Aorta (tissue), 5 donors: ENCODE results near the gene ANO6. TPM values are rescaled to one million over a fixed set of nuclear protein-coding genes. Genes with fewer than 3 reads are reported as not detected.

Source experiments
- ATAC-seq: fragments of 200-7000 bp; cut with Tn5 transposase; one replicate; pipeline ENCODE4 v1.9.1; 2022; ENCODE audit warnings: moderate library complexity; ENCODE audit not compliant: low FRiP score
- DNase-seq, 2 donors: peaks; one replicate each; pipeline ENCODE4 v3.0.0-alpha.2; 2020
- H3K27ac ChIP-seq, 2 donors: one replicate each; pipeline ENCODE4 v1.5.1; 2013; ENCODE audit warnings: low read length in 2 of 2, mild to moderate bottlenecking in 2 of 2, moderate library complexity in 2 of 2, control low read depth in 1 of 2, inconsistent platforms in 1 of 2, low read depth in 1 of 2
- H3K27me3 ChIP-seq, 2 donors: one replicate each; pipeline ENCODE4 v1.6.1; 2013; ENCODE audit warnings: control low read depth in 1 of 2, low read length in 1 of 2, mild to moderate bottlenecking in 1 of 2, moderate library complexity in 1 of 2; ENCODE audit not compliant: insufficient read depth in 2 of 2, control insufficient read depth in 1 of 2
- H3K36me3 ChIP-seq, 2 donors: one replicate each; pipeline ENCODE4 v1.6.1; 2013; ENCODE audit warnings: control low read depth in 1 of 2, low read length in 1 of 2, mild to moderate bottlenecking in 1 of 2; ENCODE audit not compliant: insufficient read depth in 2 of 2, control insufficient read depth in 1 of 2
- H3K4me1 ChIP-seq, 2 donors: one replicate each; pipeline ENCODE4 v1.6.1; 2013; ENCODE audit warnings: low read length in 2 of 2, control low read depth in 1 of 2, mild to moderate bottlenecking in 1 of 2, moderate library complexity in 1 of 2; ENCODE audit not compliant: insufficient read depth in 2 of 2, control insufficient read depth in 1 of 2
- H3K4me3 ChIP-seq, 2 donors: one replicate each; pipeline ENCODE4 v1.5.1; 2013; ENCODE audit warnings: low read length in 2 of 2, control low read depth in 1 of 2, mild to moderate bottlenecking in 1 of 2
- H3K9me3 ChIP-seq: one replicate; pipeline ENCODE4 v1.6.1; 2013; ENCODE audit warnings: mild to moderate bottlenecking, low read length; ENCODE audit not compliant: control insufficient read depth
- WGBS, 2 donors: extraction: QIAGEN DNeasy Blood & Tissue Kit; methylation state at CpG; one replicate each; pipeline ENCODE4 v1.1.7; 2013; 5-methylcytosine and 5-hydroxymethylcytosine counted together
- intact Hi-C, 2 donors: fragments of 100-400 bp; cut with DNase I; formaldehyde crosslinking; loops; one replicate each; pipeline versions ENCODE4 v1.14.2 to v1.15.0; 2022
- polyA plus RNA-seq, 2 donors: library from polyadenylated mRNA; stranded (reverse); fragments of 200-250 nt; gene quantifications; one replicate each; pipeline ENCODE4 v1.2.3, GENCODE V29; 2013
- total RNA-seq, 2 donors: library from RNA; stranded (reverse); fragmentation: NEBNext Ultra II Directional; extraction: Animal tissue kit (Norgen Biotek cat#: 25700); gene quantifications; one replicate each; pipeline ENCODE4 v1.2.1, GENCODE V29; 2021
- donor health status: healthy with polysubstance abuse.
- donor health status: Bipolar disorder and iron deficiency.
- donor health status: DM: no; HTN: no; CAD: no.
- donor health status: DM: no; HTN: no; CAD: no.
- donor health status: DM: yes; HTN: yes; CAD: no.

Gene ANO6
- total and polyA plus RNA-seq, 4 donors: 16.0 to 129 (median 64.6) TPM

DNA sequence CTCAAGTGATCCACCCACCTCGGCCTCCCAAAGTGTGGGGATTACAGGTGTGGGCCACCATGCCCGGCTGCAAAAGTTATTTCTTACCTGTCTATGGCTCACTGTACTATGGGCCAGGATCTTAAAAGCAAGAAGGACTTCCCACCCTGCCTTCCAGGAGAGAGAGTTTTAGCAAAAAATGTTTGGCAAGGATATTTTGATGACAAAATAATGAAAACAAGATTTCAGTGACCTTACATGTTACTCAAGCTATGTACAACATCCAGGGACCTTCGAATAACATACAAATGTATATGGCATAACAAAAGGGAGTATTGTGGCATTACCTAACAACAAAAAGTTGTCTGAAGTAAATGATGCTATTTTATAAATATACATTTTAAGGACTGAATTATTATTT, 55.1 kb downstream of the ANO6 start:
- Histone ChIP-seq H3K27ac (peak overlapping the region; percentile 40 to 76), H3K4me1 (peaks cover 4 to 16% of the 10 kb centered on the region in 2 donors), H3K4me3 (no peak overlapping the region), H3K27me3 (no peaks in the 10 kb centered on the region), H3K36me3 (no peaks in the 10 kb centered on the region), H3K9me3 (no peaks in the 10 kb centered on the region)
- DNase-seq (no peak), ATAC-seq (no peak)
- intact Hi-C loops: loop anchor here (5.0 to 10.0 kb wide), 4 partner anchors 36 to 56 kb away; partner anchors contain the start of gene ANO6 (in 2 of the 2)
- WGBS, 2 donors: 36 to 38% methylated on average over 3 of the region's 3 CpGs

DNA sequence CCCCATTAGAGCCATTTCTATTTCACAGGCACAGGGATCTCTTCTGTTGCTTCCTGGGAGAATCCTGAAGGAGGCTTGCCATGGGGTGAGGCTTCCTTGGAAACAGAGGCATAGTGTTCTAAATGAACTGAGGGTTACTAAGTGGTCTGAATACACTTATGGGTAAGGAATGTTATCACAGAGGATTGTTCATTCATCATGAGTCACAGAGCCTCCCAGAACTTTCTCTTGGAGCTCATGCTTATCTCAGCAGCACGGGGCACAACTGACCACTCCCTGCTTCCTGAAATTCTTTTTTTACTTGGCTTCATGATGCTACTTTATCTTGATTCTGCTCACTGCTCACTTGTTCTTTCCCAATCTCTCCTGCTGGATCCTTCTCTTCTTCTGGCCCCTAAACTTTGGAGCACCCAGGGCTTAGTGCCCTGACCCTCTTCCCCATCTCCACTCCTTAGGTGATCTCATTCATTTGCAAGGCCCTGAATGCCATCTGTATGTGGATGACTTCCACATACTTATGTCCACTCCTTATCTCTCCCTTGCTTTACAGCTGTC, 57.9 kb downstream of the ANO6 start:
- Histone ChIP-seq H3K9me3 (no peaks in the 10 kb centered on the region), H3K4me1 (peaks cover 2 to 19% of the 10 kb centered on the region in 2 donors), H3K27ac (peak overlapping the region; percentile 70 to 92), H3K4me3 (no peak overlapping the region), H3K36me3 (no peaks in the 10 kb centered on the region), H3K27me3 (no peaks in the 10 kb centered on the region)
- WGBS, 2 donors: 0 to 4% methylated on average over 1 of the region's 1 CpG
- DNase-seq (peak in 1 of 2 donors; percentile 63), ATAC-seq (peak; percentile 82)
- intact Hi-C loops: loop anchor here (1.0 to 10.0 kb wide), 5 partner anchors 32 to 59 kb away; partner anchors contain the start of gene ANO6 (in 2 of the 2)

DNA sequence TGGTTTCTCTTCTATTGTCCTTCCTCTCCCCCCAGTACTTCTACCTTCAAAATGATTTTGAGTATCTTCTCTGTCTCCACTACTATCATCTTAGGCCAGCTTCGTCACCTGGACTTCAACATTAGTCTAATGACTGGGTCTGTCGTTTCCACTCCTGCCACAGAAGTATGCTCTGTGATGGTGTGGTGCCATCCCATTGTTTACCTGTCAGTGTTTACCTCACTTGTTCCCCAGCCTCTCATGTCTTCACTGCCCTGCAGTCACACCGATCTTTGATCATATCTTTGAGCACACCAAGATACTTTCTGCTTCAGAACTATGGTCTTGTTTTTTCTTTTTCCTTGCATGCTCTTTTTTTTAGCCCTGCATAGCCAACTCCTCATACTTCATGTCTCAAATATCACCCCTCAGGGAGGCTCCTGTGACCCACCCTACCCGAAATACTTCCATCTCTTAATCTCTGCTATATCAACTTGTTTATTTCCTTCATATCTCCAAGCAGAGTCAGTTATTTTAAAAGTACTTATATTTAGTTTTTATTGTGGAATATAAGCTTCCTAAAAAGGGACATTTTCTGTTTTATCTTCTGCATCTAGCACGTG, 60.4 kb downstream of the ANO6 start:
- Histone ChIP-seq H3K9me3 (no peaks in the 10 kb centered on the region), H3K27ac (peak overlapping the region in 1 of 2 donors; percentile 29), H3K4me3 (no peak overlapping the region), H3K36me3 (no peaks in the 10 kb centered on the region), H3K27me3 (no peaks in the 10 kb centered on the region), H3K4me1 (peaks cover 11 to 24% of the 10 kb centered on the region in 2 donors)
- intact Hi-C loops: loop anchor here in 1 of 2 donors (10.0 kb wide), 1 partner anchor 61 kb away; the partner anchor contains the start of gene ANO6
- no peak for DNase-seq
- no peak for ATAC-seq
- WGBS, 2 donors: 43 to 45% methylated on average over 5 of the region's 5 CpGs

DNA sequence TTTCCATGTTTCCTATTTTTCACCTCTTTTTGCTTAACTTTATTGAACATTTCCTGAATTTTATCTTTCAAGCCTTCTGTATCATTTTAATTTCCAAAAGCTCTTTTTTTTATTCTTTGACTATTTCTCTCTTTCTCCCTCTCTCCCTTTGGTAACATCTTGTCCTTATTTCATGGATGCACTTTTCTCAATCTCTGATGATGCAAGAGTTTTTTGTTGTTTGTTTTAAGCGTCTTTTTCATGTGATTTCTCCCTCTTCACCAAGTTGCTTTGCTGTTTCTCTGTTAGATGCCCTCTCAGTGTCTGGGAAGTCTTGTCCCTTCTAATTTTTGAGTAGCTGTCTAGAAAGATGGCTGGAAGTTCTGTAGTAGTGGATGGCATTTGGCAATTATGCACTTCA, 62.6 kb downstream of the ANO6 start:
- no peaks in the 10 kb centered on the region for H3K36me3 ChIP-seq
- WGBS, 2 donors: 30 to 53% methylated on average over 1 of the region's 1 CpG
- no peak for DNase-seq
- no peaks in the 10 kb centered on the region for H3K27me3 ChIP-seq
- no peak overlapping the region for H3K4me3 ChIP-seq
- H3K4me1 ChIP-seq: peaks cover 11 to 22% of the 10 kb centered on the region in 2 donors
- peak overlapping the region; percentile 55 to 68 for H3K27ac ChIP-seq
- intact Hi-C loops: loop anchor here in 1 of 2 donors (10.0 kb wide), 1 partner anchor 64 kb away; the partner anchor contains the start of gene ANO6
- H3K9me3 ChIP-seq: no peaks in the 10 kb centered on the region
- no peak for ATAC-seq

DNA sequence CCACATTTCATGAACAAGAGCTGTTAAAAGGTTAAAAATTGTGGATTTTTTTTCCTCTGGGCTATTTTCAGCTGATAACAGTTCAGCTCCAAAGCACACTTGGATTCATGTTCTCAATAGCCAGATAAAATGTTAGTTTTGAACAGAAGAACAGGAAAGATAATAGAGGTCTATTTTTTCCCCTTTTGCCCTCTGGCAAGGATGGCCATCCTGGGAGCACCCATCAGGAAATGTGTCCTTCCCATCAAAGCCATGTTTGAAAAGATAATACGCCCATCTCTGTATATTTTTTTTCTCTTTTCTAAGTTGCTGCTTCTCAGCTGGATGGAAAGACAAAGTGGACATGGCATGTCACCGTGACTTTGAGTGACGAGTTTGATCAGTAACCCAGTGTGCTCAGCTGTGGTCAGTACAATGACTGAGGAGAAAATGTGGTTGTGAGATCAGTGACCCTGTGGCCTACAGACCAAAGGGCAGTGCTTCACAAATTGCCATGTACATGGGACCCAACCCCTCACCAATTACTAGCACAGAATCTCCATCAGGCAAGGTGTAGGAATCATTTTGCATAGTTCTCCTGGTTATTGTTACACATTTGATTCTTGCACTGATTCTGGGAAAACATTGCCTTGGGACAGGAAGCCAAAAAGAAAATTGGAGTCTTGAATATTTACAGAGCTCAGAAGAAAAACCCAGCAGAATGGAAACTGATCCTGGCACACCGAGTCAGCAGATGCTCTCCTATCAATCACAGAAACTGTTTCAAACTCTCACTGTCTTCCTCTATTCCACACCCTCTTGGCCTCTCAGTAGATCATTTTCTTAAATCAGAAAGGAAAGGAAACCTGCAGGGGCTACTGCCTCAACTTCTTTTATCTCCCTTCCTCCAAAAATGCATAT, 64.3 kb downstream of the ANO6 start:
- Histone ChIP-seq H3K36me3 (no peaks in the 10 kb centered on the region), H3K4me1 (peaks cover 13 to 17% of the 10 kb centered on the region in 2 donors), H3K27ac (peak overlapping the region; percentile 68 to 89), H3K27me3 (no peaks in the 10 kb centered on the region), H3K9me3 (no peaks in the 10 kb centered on the region), H3K4me3 (peak overlapping the region in 1 of 2 donors; percentile 12)
- ATAC-seq (no peak), DNase-seq (no peak)
- WGBS, 2 donors: 6 to 10% methylated on average over 4 of the region's 4 CpGs
- intact Hi-C loops: loop anchor here in 1 of 2 donors (10.0 kb wide), 1 partner anchor 65 kb away; the partner anchor contains the start of gene ANO6

DNA sequence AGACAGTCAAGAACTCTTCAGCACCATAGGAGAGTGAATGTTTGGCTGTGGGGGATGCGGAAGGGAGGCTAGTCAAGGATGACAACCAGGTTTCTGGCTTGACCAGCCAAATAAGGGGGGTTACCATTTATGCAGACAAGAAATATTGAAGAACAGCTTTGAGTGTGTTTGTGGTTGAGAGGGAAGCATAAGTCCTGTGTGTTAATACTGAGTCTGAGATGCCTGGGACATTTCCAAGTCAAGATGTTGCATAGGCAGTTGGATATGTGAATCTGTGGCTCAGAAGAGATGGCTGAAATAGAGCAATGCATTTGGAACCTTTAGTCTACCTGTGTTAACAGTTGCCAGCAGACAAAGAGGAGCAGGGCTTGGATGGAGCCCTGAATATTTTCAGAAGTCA, 66.1 kb downstream of the ANO6 start:
- 98 to 100% methylated on average over 1 of the region's 1 CpG for WGBS, 2 donors
- intact Hi-C loops: no loop called here
- peak overlapping the region in 1 of 2 donors; percentile 37 for H3K27ac ChIP-seq

DNA sequence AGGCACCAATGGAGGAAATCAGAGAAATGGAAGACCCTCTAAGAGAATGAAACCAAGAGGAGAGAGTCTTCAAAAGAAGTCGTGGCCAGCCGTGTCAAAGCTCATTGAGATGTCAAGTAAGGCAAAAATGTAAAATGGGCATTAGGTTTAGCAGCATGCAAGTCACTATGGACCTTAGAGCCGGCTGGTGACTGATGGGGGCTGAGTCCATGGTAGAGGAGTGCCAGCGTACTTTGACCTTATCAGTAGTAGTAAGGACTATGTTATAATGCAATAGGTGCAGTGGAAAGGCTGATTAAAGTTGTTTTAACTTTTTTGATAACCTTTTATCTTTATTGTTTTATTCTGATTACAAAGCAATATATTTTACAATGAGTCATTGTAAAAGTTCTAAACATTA, 66.5 kb downstream of the ANO6 start:
- no peaks in the 10 kb centered on the region for H3K36me3 ChIP-seq
- no peak overlapping the region for H3K4me3 ChIP-seq
- H3K4me1 ChIP-seq: peaks cover 13 to 17% of the 10 kb centered on the region in 2 donors
- H3K27ac ChIP-seq: peak overlapping the region in 1 of 2 donors; percentile 5
- H3K27me3 ChIP-seq: no peaks in the 10 kb centered on the region
- no peaks in the 10 kb centered on the region for H3K9me3 ChIP-seq
- no peak for ATAC-seq
- 93 to 95% methylated on average over 4 of the region's 4 CpGs for WGBS, 2 donors
- intact Hi-C loops: no loop called here
- DNase-seq: no peak

More for the DNA sequence above, 66.1 kb downstream of the ANO6 start:
- peaks cover 13 to 20% of the 10 kb centered on the region in 2 donors for H3K4me1 ChIP-seq
- H3K36me3 ChIP-seq: no peaks in the 10 kb centered on the region
- DNase-seq: no peak
- no peak overlapping the region for H3K4me3 ChIP-seq
- H3K27me3 ChIP-seq: no peaks in the 10 kb centered on the region
- H3K9me3 ChIP-seq: no peaks in the 10 kb centered on the region
- ATAC-seq: no peak

DNA sequence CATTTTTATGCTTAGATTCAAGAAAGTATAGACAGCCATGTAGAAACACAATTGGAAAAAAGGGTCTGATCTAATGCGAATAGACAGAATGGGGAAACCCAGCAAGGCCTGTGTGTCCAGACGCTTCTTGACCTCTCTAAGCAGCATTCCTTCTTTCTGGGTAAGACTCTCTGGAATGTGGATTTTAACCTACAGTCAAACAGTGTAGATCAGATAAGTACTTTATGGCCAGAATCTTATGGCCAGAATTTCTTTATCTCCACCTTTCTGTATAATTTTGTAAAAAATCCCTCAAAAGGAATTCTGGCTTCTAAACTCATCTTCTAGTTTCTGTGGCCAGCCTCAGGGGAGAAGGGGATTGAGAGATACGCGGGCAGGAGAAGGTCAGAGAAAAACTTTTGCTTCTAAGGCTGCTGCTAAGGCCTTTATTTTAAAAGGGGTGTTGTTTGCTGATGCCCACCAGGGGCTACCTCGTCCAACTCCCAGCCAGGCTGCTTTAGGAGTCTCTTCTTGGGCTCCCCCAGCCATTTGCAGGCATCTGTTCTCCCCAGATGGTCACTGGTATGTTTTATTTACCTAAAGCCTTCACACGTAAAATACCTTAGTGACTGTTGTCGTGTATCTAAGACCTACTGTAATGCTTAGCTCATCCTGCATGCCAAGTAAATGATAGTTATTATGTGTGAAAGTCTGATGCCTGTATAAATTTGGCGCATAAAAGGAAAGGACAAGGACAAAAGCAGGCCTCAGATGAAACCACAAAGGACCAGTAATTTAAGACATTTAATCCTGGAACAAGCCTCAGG, 68.4 kb downstream of the ANO6 start:
- WGBS, 2 donors: 25 to 26% methylated on average over 8 of the region's 8 CpGs
- intact Hi-C loops: no loop called here
- no peak for DNase-seq
- no peak for ATAC-seq
- H3K27me3 ChIP-seq: no peaks in the 10 kb centered on the region
- H3K4me1 ChIP-seq: peaks cover 8 to 17% of the 10 kb centered on the region in 2 donors
- peak overlapping the region in 1 of 2 donors; percentile 76 for H3K27ac ChIP-seq
- no peaks in the 10 kb centered on the region for H3K36me3 ChIP-seq
- H3K4me3 ChIP-seq: no peak overlapping the region
- no peaks in the 10 kb centered on the region for H3K9me3 ChIP-seq
